NCI-H82 treated with DMSO at 0.1 percent for 48 hours (cell line): Measurements from ENCODE around the gene C16orf90.
"Not testable (repeated sequence)": the region's sequence is repeated elsewhere in the genome, so short reads cannot be mapped to it uniquely, and the experiment has no call there.

Experiments
- DNase-seq: peaks from one replicate; lab custom pipeline; 2025; ENCODE audit not compliant: unreplicated experiment; lab: John Stamatoyannopoulos, UW

C16orf90 gene

DNA sequence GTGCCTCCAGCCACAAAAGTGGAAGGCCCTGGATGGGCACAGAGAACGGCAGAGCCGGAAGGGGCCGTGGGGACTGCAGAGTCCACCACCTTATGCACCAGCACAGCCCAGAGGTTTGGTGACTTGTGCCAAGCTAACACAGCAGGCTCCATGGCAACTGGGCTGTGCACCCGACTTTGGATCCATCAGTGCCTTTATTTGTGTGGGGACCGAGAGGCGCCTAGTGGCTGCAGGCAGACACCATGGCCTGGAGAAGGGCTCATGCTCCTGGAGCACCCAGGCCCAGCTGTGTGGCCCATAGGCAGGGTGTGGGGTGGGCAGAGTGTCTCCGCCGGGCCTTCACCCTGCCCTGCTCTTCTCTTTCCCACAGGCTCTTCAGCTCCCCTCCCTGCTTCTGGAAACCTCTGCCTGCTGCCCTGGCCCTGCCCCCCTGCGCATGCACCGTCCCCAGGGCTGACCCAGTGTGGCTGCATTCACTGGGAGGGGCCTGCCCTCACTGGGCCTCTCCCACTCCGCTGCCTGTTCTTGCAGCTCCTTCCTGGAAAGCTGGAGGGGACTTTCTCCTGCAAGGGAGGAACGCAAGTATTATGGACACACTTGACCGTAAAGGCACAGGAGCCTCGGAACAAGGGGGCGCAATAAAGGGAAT, 10.1 kb downstream of the C16orf90 start:
- DNase-seq = no peak

DNA sequence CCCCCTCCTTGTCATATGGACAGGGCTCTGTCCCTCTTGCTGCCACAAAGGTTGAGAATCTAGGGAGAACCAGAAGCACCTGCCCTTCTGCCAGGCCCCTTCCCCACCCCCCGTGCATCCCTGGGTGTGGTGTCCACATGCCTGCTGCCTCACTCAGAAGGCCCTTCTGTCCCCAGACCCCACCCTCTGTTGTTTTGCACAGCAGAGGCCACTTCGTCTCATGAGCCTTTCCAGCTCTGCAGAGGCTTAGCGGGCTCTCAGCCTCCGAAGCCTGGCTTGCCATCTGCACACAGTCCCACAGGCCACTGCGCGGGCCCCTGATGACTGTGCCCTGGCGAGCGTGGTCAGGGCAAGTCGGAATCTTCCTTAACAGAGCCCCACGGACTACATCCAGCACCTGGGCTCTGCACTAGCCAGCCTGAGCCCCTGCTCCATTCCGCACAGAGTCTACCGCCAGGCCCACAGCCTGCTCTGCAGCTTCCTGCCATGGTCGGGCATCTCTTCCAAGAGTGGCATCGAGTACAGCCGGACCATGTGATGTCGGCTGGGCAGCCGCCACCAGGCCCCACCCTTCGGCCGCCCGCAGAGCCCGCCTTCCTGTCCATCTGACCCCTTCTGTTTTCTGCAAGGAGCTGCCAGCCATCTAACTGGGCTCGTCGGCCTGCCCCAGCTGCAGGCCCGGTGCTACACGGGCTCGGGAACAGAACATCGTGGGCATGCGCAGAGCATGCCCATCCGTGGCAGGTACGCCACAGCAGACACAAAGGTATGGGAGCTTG, 10.8 kb downstream of the C16orf90 start:
- no peak for DNase-seq

- DNase-seq = no peak
Measured at GRCh38 chr16:3482659-3483241, 12.5 kb downstream of the C16orf90 start.

GRCh38 chr16:3481696-3482658, 13.3 kb downstream of the C16orf90 start:
- no peak for DNase-seq

DNA sequence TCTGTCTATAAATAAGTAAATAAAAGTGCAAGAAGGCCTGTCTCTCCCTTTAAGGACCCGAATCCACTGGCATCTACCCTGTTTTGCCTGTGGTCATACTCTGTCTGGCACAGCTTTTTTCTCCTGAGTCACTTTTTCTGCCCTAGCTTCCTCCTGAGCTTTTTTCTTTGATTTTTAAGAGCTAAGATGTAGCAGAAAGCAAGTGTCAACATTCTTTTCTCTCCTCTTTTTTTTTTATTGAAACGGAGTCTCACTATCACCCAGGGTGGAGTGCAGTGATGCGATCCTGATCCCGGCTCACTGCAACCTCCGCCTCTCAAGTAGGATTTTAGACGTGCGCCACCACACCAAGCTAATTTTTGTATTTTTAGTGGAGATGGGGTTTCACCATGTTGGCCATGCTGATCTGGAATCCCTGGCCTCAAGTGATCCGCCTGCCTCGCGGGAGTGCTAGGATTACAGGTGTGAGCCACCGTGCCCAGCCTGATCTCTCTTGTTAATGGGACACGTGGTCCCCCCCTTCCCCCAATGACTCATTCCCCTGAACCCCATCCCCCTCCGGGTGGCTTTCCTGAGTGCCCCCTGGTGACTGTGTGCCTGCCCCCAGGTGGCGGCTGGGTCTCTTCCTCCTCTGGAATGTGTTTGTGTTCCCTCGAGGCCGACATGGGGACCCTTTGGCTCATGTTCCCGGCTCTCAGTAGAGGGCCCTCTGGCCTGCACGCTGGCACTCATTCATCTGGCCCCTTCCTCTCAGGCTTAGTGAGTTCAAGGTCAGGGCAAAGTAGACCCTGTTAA, 14.2 kb downstream of the C16orf90 start:
- no peak for DNase-seq

DNA sequence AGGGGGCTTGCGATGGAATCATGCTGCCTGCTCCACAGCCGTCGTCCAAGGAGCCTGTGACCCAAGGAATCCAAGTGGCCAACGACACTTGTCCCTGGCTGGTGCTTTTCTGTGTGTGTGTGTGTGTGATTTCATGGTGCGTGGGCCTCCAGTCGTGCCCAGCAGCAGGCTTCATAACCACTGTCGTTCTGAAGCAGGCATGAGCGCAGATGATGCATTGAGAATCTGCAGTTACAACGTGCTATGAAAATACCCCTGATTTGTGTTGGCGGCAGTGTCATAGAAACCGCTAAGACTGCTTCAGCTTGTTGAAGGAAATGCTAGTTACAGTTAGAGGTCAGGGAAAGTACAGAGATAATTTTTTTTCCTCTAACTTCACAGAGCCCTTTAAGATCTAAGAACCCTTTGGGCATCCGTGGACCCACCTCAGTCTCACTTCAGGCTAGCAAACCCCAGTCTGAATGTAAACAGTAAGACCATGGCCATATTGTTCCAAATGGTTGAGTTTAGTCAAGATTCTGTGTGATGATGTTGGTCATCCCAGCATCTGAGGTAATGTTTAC, 15.6 kb downstream of the C16orf90 start:
- no peak for DNase-seq

- DNase-seq = no peak
Measured at GRCh38 chr16:3478242-3478925, 16.9 kb downstream of the C16orf90 start.

GRCh38 chr16:3476409-3476808, 18.9 kb downstream of the C16orf90 start:
- no peak for DNase-seq

GRCh38 chr16:3475604-3476375, 19.5 kb downstream of the C16orf90 start:
- no peak for DNase-seq

DNA sequence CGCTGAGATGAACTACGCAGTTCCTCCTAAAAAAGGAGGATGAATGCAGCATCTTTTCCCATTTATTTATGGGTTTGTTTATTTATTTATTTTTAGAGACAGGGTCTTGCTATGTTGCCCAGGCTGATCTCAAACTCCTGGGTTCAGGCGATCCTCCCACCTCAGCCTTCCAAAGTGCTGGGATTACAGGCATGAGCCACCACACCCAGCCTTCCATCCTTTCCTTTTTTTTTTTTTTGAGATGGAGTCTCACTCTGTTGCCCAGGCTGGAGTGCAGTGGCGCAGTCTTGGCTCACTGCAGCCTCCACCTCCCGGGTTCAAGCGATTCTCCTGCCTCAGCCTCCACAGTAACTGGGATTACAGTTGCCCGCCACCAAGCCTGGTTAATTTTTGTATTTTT, 20.4 kb downstream of the C16orf90 start:
- not testable (repeated sequence) for DNase-seq

GRCh38 chr16:3474136-3474779, 21.0 kb downstream of the C16orf90 start:
- no peak for DNase-seq

DNA sequence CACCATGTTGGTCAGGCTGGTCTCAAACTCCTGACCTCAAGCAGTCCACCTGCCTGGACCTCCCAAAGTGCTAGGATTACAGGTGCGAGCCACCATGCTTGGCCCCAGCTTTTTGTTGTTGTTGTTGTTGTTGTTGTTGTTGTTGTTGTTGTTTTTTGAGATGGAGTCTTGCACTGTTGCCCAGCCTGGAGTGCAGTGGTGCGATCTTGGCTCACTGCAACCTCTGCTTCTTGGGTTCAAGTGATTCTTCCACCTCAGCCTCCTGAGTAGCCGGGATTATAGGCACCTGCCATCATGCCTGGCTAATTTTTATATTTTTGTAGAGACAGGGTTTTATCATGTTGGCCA, 21.7 kb downstream of the C16orf90 start:
- not testable (repeated sequence) for DNase-seq

DNA sequence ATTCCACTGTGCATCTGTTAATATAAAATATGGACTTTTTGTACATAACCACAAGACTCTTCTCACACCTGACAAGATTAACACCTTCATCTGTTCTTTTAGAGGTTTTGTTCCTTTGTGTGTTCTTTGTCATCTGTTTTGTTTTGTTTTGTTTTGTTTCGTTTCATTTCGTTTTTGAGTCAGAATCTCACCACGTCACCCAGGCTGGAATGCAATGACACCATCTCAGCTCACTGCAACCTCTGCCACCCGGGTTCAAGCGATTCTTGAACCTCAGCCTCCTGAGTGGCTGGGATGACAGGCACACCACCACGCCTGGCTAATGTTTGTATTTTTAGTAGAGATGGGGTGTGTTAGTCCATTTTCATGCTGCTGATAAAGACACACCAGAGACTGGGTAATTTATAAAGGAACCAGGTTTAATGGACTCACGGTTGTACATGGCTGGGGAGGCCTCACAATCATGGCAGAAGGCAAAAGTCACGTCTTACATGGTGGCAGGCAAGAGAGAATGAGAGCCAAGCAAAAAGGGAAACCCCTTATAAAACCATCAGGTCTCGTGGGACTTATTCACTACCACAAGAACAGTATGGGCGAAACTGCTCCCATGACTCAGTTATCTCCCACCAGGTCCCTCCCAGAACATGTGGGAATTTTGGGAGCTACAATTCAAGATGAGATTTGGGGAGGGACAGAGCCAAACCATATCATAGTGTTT, 22.3 kb downstream of the C16orf90 start:
- no peak for DNase-seq

GRCh38 chr16:3471518-3472176, 23.6 kb downstream of the C16orf90 start:
- no peak for DNase-seq

DNA sequence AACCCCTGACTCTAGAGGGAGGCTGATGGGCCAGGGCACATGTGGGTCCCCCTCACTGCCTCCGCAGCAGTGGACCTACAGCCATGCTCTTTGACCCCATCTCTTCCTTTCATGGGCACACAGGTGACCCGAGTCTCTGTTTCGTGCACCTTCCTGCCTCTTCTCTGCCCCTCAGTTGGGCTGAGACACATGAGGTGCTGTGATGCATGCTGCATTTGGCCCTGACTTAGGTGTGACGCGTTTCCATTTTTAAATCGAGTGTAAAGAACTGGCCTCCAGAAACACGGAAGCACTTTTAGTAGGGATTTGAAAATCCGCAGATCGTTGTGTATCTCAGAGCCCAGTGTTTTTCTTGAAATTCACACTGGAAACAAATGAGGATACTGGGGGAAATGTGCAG, 24.6 kb downstream of the C16orf90 start:
- DNase-seq = no peak

GRCh38 chr16:3469736-3470135, 25.6 kb downstream of the C16orf90 start:
- no peak for DNase-seq

DNA sequence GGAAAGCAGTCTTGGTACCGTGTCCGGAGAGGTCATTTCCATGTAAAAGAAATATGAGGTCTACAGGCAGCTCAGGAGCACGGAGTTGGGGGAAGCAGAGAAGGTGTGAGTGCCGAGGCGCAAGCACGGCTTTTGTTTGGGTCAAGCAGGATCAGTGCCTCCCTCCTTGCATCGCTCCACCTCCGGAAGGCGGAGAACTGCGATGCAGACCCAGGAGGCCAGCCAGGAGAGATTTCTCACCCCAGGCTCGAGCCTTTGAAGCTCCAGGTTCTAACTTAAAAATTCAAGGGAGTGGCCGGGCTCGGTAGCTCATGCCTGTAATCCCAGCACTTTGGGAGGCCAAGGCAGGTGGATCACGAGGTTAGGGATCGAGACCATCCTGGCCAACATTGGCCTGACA, 26.8 kb downstream of the C16orf90 start:
- DNase-seq = no peak
